OCI-LY3 (cell line): ENCODE data around the gene LECT2.

ENCODE experiments used
- H2AFZ ChIP-seq: fragments of 200-600, 300-600 bp; shearing (Covaris generic); 2 replicates; pipeline ENCODE4 v1.6.0; 2014; ENCODE audit warnings: antibody characterized with exemption, low read depth, low read length
- H3K27ac ChIP-seq: fragments of 200-600, 300-600 bp; sonication (generic); 2 replicates; pipeline ENCODE4 v1.5.1; 2014; ENCODE audit warnings: mild to moderate bottlenecking, low read length, moderate library complexity, mixed read lengths
- H3K27me3 ChIP-seq: fragments of 200-600, 300-600 bp; sonication (generic); 2 replicates; pipeline ENCODE4 v1.6.1; 2014; ENCODE audit warnings: low read depth, low read length, mixed read lengths
- H3K36me3 ChIP-seq: fragments of 200-600, 300-600 bp; sonication (generic); replicated peaks from 2 replicates; pipeline ENCODE3; 2014; ENCODE audit warnings: low read depth, low read length, mixed read lengths
- H3K4me1 ChIP-seq: fragments of 300-600, 200-600 bp; sonication (generic); 2 replicates; pipeline ENCODE4 v1.6.1; 2014; ENCODE audit warnings: low read length, mixed read lengths
- H3K4me2 ChIP-seq: fragments of 200-600, 300-600 bp; sonication (generic); 2 replicates; pipeline ENCODE4 v1.6.1; 2014; ENCODE audit warnings: low read length, mixed read lengths
- H3K4me3 ChIP-seq: fragments of 300-600, 200-600 bp; sonication (generic); 2 replicates; pipeline ENCODE4 v1.5.1; 2014; ENCODE audit warnings: antibody characterized with exemption, mild to moderate bottlenecking, low read length, moderate library complexity
- H3K79me2 ChIP-seq: fragments of 300-600, 200-600 bp; shearing (Covaris generic); 2 replicates; pipeline ENCODE4 v1.6.1; 2014; ENCODE audit warnings: mild to moderate bottlenecking, low read length, mixed read lengths
- H3K9ac ChIP-seq: fragments of 300-600, 200-600 bp; shearing (Covaris generic); 2 replicates; pipeline ENCODE4 v1.6.0; 2014; ENCODE audit warnings: mild to moderate bottlenecking, low read length, moderate library complexity
- H3K9me3 ChIP-seq: fragments of 200-600, 300-600 bp; shearing (Covaris generic); 2 replicates; pipeline ENCODE4 v1.6.1; 2014; ENCODE audit warnings: low read length, mixed read lengths; ENCODE audit not compliant: insufficient read depth
- H4K20me1 ChIP-seq: fragments of 200-600, 300-600 bp; sonication (generic); 2 replicates; pipeline ENCODE4 v1.6.1; 2016; ENCODE audit warnings: low read length, mixed read lengths; ENCODE audit not compliant: insufficient read depth
- CTCF ChIP-seq: fragments of 200-600, 300-600 bp; sonication (generic); IDR thresholded peaks from 2 replicates; pipeline ENCODE4 v1.5.1; 2014; ENCODE audit warnings: antibody characterized with exemption, low read length, low read depth
- EZH2phosphoT487 ChIP-seq: fragments of 200-600 bp; shearing (Covaris generic); IDR thresholded peaks from 2 replicates; pipeline ENCODE4 v1.6.1; 2018; ENCODE audit warnings: antibody characterized with exemption, mixed run types, low read depth

Gene LECT2

GRCh38 chr5:135954899-135955298 is at the start of gene LECT2:
LECT2 (minus strand) TSS chr5:135954983; CDS start chr5:135954833, 150 bp downstream.
- TF ChIP-seq CTCF: no peak
- no peak for TF ChIP-seq EZH2phosphoT487
- H3K9me3 ChIP-seq: no peaks in the 10 kb centered on the region
- no peaks in the 10 kb centered on the region for H4K20me1 ChIP-seq
- peaks cover 5% of the 10 kb centered on the region; the same call in 1 of the 2 replicates for H3K27me3 ChIP-seq
- no peaks in the 10 kb centered on the region for H3K79me2 ChIP-seq
- no peak within 1 kb of the TSS for H3K4me3 ChIP-seq
- peaks cover 5% of the 10 kb centered on the region; the same call in 1 of the 2 replicates for H3K4me1 ChIP-seq
- H3K9ac ChIP-seq: no peak within 1 kb of the TSS
- H3K27ac ChIP-seq: no peak within 1 kb of the TSS
- no peaks in the 10 kb centered on the region for H3K36me3 ChIP-seq
- peak within 1 kb of the TSS; percentile 30; the same call in 1 of the 2 replicates for H2AFZ ChIP-seq
- H3K4me2 ChIP-seq: peak within 1 kb of the TSS; percentile 14; the same call in 1 of the 2 replicates

- Histone ChIP-seq H3K27ac (no peak overlapping the region), H3K79me2 (no peaks in the 10 kb centered on the region), H3K9ac (no peak overlapping the region), H3K4me1 (no peaks in the 10 kb centered on the region), H3K27me3 (no peaks in the 10 kb centered on the region; the same call in 1 of the 2 replicates), H3K9me3 (no peaks in the 10 kb centered on the region), H2AFZ (no peak overlapping the region), H3K36me3 (no peaks in the 10 kb centered on the region), H4K20me1 (no peaks in the 10 kb centered on the region), H3K4me3 (no peak overlapping the region), H3K4me2 (no peak overlapping the region)
- TF ChIP-seq CTCF (no peak), EZH2phosphoT487 (no peak)
These were observed 49.7 kb upstream of the LECT2 start for GRCh38 chr5:136004436-136004835.

DNA sequence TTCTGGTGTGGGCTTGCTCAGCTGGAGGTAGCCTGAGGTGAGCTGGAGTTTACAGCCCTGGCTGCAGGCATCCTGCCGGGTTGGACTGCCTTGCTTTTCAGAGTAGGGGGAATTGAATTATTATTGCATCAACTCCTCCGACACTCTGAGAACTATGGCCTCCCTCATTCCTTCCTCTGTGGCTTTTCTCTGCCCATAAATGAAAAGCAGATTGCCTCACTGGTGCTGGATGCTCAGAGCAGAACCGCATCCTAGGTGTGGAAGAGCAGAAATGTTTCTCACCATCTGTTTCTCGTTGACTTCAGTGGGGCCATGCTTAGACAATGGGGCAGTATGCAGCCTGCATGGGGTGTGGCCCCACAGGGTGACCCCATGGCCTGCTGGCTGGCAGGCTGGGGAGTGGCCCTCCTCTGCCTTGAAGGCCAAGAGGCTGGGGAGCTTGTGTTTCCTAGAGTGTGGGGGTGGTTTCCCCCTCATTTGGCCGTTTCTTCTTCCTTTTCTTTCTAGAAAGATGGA is 46.7 kb upstream of the LECT2 start:
- no peaks in the 10 kb centered on the region for H3K36me3 ChIP-seq

GRCh38 chr5:136000932-136001331 is 46.1 kb upstream of the LECT2 start:
- no peaks in the 10 kb centered on the region for H3K36me3 ChIP-seq
- no peaks in the 10 kb centered on the region for H3K79me2 ChIP-seq
- H3K4me1 ChIP-seq: no peaks in the 10 kb centered on the region
- H3K27me3 ChIP-seq: no peaks in the 10 kb centered on the region; the same call in 1 of the 2 replicates
- no peak overlapping the region for H3K4me2 ChIP-seq
- H3K4me3 ChIP-seq: no peak overlapping the region
- TF ChIP-seq CTCF: no peak
- TF ChIP-seq EZH2phosphoT487: no peak
- no peak overlapping the region for H3K27ac ChIP-seq
- H2AFZ ChIP-seq: no peak overlapping the region
- no peak overlapping the region for H3K9ac ChIP-seq
- H3K9me3 ChIP-seq: no peaks in the 10 kb centered on the region
- H4K20me1 ChIP-seq: no peaks in the 10 kb centered on the region

More for the DNA sequence above, 46.7 kb upstream of the LECT2 start:
- no peak overlapping the region for H3K4me2 ChIP-seq
- H3K9ac ChIP-seq: no peak overlapping the region
- H3K4me1 ChIP-seq: no peaks in the 10 kb centered on the region
- no peak overlapping the region for H3K27ac ChIP-seq
- H3K27me3 ChIP-seq: no peaks in the 10 kb centered on the region; the same call in 1 of the 2 replicates
- H3K79me2 ChIP-seq: no peaks in the 10 kb centered on the region
- no peak overlapping the region for H2AFZ ChIP-seq
- H4K20me1 ChIP-seq: no peaks in the 10 kb centered on the region
- H3K9me3 ChIP-seq: no peaks in the 10 kb centered on the region
- no peak for TF ChIP-seq EZH2phosphoT487
- TF ChIP-seq CTCF: no peak
- no peak overlapping the region for H3K4me3 ChIP-seq
